GM21367 (cell line): ENCODE results near the gene VDR.

Experiments used
- ATAC-seq: cut with Tn5 transposase; IDR thresholded peaks from one replicate; pipeline ENCODE4 v1.9.1; 2021; ENCODE audit not compliant: unreplicated experiment

Gene VDR

GRCh38 chr12:47874316-47874715 lies 30.5 kb downstream of the VDR start:
- ATAC-seq, result no peak

DNA sequence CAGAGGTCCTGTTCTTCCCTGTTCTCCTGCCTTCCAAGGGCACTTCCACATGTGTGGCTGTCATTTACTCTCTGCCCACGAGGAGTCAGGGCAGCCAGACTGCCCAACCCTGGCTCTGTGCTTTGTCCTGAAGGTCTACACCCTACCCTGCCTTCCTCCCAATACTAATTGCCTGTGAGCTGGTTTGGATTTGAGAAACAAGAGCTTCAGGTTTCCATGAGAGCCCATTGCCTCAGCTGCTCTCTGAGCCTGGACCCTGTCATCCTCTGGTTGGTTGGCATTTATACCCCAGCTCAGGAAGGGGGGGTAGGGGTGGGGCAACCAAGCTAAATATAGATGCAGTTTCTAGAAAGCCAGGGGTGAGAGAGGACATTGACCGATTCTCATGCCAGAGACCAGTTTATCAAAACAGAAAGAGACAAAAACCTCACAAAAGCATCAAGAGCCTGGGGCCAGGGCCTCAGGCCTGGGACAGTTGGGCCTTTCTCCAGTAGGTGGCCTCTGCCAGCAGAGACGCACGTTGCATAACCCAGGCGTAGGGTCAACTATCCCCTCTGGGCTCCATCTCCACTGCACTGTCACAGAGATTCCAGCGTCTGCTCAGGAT lies 34.5 kb downstream of the VDR start:
- no peak for ATAC-seq

- peak; percentile 71 for ATAC-seq
Measured at GRCh38 chr12:47868552-47869031, 36.2 kb downstream of the VDR start.

DNA sequence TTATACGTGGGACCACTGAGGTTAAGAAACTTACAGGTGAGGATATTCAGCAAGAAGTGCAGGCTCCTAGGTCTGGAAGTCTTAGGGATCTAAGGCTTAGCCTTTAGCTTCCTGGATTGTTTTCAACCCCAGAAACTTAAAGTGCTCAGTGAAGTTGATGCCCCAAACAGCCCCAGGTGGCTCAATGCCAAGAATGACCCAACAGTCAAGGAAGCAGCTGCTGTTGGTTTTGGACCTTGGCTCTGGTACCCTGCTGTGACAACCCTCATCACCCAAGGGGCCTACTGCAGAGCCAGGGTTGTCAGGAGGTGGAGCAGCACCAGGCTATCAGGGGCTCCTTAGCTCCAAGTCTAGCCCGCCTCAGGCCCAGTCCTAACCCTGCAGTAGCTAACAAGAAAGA lies 36.8 kb downstream of the VDR start:
- ATAC-seq, result no peak

DNA sequence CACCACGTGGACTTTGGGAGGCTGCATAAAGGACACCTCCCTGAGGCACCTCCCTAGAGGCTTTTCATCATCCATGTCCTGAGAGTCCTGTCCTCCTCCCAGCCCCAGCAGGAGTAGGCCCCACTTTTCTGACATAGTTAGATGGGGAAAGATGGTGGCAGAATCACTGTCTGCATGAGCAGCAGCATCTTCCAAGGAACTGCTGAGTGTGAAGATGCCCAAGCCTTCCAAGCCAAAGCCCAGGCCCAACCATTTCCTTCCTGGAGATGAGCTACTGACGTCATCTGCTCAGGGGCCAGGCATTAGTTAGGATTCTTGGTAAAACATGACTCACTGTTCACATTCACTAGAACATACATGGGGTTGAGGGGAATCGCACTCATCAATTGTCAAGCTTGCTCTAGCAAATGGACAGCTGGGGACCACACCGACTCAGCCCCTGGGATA lies 37.3 kb downstream of the VDR start:
- no peak for ATAC-seq

GRCh38 chr12:47864646-47865235 lies 40.1 kb downstream of the VDR start:
- no peak for ATAC-seq

DNA sequence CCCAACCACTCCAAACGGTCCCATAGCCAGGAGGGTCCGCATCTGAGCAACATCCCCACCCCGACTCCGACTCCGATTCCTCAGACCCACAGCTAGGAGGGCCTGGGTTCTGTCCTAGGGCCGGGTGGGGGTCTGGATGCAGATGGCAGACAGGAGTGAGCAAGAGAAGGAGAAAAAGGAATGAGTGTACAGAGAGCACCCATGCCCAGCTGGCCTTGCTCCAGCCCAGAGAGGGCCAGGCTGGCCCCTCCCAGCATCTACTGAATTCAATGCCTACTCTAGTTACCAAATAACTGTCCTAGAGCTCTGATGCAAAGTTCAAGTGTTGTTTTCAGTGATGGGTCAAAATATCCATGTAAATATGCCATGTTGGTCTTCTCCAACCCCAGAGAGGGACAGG lies 40.8 kb downstream of the VDR start:
- no peak for ATAC-seq

- ATAC-seq, result no peak
Measured at GRCh38 chr12:47863467-47863866, 41.3 kb downstream of the VDR start.

DNA sequence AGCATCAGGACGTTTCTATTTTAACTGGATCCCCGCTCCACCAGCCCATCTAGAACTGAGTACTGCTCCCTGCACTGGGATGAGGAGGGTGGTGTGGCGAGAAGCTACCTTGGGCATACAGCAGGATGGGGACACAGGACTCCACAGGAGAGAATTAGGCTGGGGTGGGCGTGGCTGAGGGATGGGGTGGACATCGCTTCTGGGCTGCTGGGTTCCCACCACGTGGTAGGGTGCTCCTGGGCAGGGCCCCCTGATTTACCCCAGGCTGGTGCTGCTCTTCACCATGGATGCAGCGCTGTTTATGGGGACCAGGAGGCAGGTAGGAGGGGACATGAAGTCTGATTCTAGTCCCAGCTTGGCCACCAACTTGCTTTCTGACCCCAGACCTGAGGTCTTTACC lies 41.9 kb downstream of the VDR start:
- no peak for ATAC-seq

DNA sequence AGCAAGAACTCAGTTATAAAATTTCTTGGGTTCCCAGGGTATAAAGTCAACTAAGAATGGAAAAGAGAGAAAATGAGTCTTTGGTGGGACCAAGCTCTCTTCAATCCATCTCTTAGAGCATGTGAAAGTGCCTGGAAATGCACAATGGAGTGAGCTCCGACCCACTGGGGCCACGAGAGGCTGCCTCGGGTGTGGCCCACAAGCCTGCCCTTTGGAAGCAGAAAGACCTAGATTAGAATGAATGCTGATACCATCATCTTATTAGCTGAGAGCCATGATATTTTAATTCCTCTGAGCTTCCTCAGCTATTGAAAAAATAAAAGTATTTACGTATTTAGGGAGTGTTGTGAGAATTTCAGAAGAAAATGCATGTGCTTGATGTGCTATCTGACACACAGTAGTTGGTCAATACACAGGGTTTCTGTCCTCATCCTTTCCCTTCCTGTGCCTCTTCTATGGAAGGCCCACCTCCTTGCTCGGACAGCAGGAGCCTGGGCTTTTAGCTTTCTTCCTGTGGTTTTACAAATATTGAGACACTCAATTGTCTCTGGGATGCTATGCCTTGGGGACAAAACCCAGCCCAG lies 42.5 kb downstream of the VDR start:
- no peak for ATAC-seq

DNA sequence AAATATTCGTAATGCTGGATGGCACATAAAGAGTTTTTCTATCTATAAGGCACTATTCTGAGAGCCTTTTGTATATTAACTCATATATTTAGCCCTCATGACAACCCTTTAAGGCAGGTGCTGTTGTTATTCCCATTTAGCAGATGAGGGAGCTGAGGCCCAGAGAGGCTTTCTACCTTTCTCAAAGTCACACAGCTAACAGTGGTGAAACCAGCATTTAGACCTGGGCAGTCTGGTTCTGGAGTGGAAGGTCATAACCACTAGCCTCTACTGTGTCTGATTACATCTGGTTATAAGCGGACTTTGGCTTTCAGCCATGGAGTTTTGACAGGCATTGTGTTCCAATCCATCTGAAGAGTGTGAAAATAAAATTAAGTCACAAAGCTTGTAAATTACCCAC lies 43.9 kb downstream of the VDR start:
- ATAC-seq, result no peak

- no peak for ATAC-seq
Measured at GRCh38 chr12:47860279-47860841, 44.4 kb downstream of the VDR start.

DNA sequence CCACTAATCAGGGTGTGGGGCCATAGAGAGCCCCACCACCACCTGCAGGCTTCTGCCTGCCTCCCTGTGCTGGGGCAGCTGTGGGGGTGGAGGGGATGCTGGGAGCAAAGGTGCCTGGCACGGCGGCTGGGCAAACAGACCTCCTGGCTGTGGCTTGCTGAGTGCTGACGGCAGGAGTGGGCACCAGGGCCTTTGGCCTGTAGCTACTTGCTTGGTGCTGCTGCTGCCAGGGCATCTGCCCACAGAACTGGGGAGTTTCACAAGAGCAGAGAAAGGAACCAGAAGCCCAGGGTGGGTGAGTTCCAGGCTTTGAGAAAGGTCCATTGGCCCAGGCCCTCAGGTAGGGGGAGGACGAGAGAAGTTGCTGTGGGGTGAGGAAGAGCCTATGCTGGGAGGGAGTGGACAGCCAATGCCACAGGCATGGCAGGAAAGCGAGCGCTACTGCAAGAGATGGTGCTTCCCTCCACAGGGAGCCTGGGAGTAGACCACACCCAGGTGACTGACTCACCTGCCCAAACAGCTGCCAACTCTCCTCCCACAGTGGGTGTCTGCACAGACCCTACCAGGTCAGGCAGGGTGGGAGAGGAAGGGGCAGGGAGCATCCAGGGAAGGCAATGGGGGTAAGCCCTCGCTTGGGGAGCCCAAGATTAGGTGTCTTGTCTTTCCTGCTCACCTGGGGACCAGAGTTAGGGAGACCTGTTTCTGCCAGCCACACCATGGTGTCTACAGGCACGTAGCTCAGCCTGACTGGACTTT lies 46.1 kb downstream of the VDR start:
- no peak for ATAC-seq

DNA sequence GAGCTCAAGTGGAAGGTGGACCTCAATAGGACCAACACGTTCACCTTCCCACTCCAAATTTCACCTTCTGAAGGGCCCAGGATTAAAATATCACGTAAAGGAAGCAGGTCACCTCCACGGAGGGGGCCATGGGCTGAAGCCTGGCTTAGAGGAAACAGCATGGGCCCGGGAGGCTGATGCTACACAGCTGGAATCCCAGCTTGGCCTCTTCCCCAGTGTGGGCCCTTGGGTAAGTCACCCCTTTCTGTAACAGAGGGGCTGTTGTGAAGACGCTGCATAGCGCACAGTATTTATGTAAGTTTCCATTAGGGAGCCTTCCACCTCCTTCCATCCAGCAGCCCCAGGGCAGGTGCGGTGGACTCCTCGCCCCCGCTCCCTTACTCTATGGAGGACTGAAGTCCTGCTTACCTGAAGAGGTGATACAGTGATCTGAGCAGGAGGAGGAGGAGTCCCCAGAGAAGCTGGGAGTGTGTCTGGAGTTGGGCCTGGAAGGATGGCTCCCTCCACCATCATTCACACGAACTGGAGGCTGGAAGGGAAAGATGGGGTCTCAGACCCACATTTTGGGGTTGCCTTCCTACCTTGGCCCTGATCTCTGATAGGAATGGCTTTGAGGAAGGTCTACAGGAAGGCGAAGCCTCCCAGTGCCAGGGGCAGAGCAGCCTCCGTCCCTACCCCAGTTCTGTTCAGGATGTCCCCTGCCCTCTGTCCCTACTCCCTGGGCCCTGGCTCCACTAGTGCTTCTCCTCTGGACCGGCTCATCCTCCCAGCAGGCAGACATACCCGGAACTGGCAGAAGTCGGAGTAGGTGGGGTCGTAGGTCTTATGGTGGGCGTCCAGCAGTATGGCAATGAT lies 47.8 kb downstream of the VDR start:
- no peak for ATAC-seq

- ATAC-seq, result no peak
Measured at GRCh38 chr12:47856094-47856493, 48.7 kb downstream of the VDR start.

DNA sequence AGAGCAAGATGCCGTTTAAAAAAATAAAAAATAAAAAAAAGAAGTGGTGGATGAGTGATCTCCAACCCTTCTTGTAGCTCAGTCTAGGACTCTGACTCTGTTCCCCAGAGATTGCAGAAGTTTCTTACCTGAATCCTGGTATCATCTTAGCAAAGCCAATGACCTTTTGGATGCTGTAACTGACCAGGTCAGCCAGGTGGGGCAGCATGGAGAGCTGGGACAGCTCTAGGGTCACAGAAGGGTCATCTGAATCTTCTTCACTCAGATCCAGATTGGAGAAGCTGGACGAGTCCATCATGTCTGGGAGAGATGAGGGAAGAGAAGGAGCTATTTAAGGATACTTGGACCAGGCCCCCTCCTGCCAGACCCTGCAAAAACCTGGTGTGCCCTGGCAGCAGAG lies 49.3 kb downstream of the VDR start:
- no peak for ATAC-seq

DNA sequence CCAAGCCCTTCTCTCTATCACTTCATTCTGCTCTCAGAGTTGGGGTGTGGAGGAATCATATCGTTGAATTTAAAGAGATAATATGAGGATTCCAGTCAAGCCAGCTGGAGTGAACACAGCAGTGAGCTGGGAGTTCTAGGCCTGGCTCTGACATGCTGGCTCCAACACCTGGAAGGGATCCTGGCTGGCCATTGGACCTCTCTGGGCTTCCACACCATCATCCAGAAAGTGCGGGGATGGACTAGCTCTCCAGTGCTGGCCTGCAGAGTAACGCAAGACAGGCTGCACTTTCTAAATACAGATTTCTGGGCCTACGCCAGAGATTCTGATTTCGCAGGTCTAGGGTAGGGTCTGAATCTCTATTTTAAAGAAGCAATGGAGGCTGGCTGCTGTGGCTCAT lies 50.3 kb downstream of the VDR start:
- ATAC-seq, result no peak

GRCh38 chr12:47852096-47852571 lies 52.7 kb downstream of the VDR start:
- ATAC-seq, result no peak

GRCh38 chr12:47851303-47851952 lies 53.4 kb downstream of the VDR start:
- no peak for ATAC-seq
